Left ventricle myocardium superior (tissue), 1 donor: Measurements from ENCODE around the gene YEATS4. TPM values are rescaled to one million over a fixed set of nuclear protein-coding genes. Genes with fewer than 3 reads are reported as not detected.
A peak's percentile ranks its signal among the peaks of the same experiment; 100 is the strongest.
"Not testable (repeated sequence)": the region's sequence is repeated elsewhere in the genome, so short reads cannot be mapped to it uniquely, and the experiment has no call there.

Experiments
- ATAC-seq: fragments of 200-7000 bp; cut with Tn5 transposase; one replicate; pipeline ENCODE4 v1.9.1; 2020; ENCODE audit warnings: mild to moderate bottlenecking, moderate library complexity
- DNase-seq: peaks from one replicate; pipeline ENCODE4 v3.0.0-alpha.2; 2020
- intact Hi-C: fragments of 100-400 bp; cut with micrococcal nuclease; formaldehyde crosslinking; loops from one replicate; pipeline ENCODE4 v1.11.0; 2022
- long read RNA-seq: library from polyadenylated mRNA; unstranded; transcript quantifications from one replicate; pipeline ENCODE4 v2.0.0, GENCODE V29; 2021
- total RNA-seq: library from RNA; stranded (reverse); fragmentation: NEBNext Ultra II Directional; extraction: Animal tissue kit (Norgen Biotek cat#: 25700); gene quantifications from one replicate; pipeline ENCODE4 v1.2.1, GENCODE V29; 2021
- donor health status: DM: no; HTN: yes; CAD: no; lungs with severe emphysema.

The YEATS4 gene
- 12.8 TPM for total RNA-seq
- long read RNA-seq, transcript YEATS4-201 (7 exons, 1,434 nt), result major isoform, 20 of 23 reads
- long read RNA-seq, partial matches to known transcripts, result 0 of 23 reads
- long read RNA-seq, other reads (novel, unspliced or antisense), result 1 of 23 reads

GRCh38 chr12:69359531-69360347 lies at the start of gene YEATS4:
TSS of gene YEATS4 (plus strand) at chr12:69359743. CDS start at chr12:69359973, 230 bp downstream.
- DNase-seq (peak; percentile 95), ATAC-seq (peak; percentile 99)
- intact Hi-C loops, result loop anchor here (5.0 kb wide), 1 partner anchor 213 kb away; no protein-coding TSS in a partner anchor

- DNase-seq, result no peak
- intact Hi-C loops, result no loop called here
Observed at GRCh38 chr12:69313209-69313608, 46.3 kb upstream of the YEATS4 start.

GRCh38 chr12:69316784-69317183 lies 42.8 kb upstream of the YEATS4 start:
- intact Hi-C loops, ATAC-seq, DNase-seq: not testable (repeated sequence)

More at GRCh38 chr12:69313209-69313608, 46.3 kb upstream of the YEATS4 start:
- no peak for ATAC-seq

DNA sequence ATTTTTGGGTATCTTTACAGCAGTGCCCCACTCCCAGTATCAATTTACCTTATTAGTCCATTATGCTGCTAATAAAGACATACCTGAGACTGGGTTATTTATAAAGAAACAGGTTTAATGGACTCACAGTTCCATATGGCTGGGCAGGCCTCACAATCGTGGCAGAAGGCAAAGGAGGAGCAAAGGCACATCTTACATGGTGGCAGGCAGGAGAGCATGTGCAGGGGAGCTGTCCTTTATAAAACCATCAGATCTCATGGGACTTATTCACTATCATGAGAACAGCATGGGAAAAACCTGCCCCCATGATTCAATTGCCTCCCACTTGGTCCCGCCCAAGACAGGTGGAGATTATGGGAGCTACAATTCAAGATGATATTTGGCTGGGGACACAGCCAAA lies 42.3 kb upstream of the YEATS4 start:
- intact Hi-C loops, DNase-seq, ATAC-seq: not testable (repeated sequence)

GRCh38 chr12:69318225-69318624 lies 41.3 kb upstream of the YEATS4 start:
- intact Hi-C loops, result no loop called here
- DNase-seq (no peak), ATAC-seq (no peak)

GRCh38 chr12:69321351-69321750 lies 38.2 kb upstream of the YEATS4 start:
- ATAC-seq, result no peak
- no peak for DNase-seq
- intact Hi-C loops, result no loop called here

- intact Hi-C loops, result no loop called here
- no peak for DNase-seq
- no peak for ATAC-seq
Observed at GRCh38 chr12:69324797-69325466, 34.6 kb upstream of the YEATS4 start.

DNA sequence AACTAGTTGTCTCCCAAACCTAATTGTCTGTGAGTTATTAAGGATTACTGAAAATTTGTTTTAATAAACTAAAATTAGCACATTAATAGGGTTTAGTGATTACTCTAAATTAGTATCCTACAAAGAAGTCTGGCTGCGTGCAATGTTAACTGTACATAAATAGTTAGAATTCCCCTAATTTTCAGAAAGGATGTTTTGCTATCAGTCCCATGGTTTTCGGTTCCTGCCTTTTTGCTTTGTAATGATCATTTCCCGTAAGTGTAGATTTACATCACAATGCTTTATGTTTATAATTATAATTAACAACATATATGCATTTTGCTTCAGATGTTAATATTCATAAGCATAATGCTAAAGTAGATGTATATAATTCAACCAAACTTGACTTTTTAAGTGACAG lies 31.1 kb upstream of the YEATS4 start:
- intact Hi-C loops, result no loop called here
- ATAC-seq, result no peak
- DNase-seq, result no peak

GRCh38 chr12:69329669-69330428 lies 29.7 kb upstream of the YEATS4 start:
- DNase-seq (no peak), ATAC-seq (no peak)

GRCh38 chr12:69330475-69331473 lies 28.8 kb upstream of the YEATS4 start:
- DNase-seq, result peak; percentile 35

More at GRCh38 chr12:69329669-69330428, 29.7 kb upstream of the YEATS4 start:
- intact Hi-C loops, result no loop called here

GRCh38 chr12:69331519-69331908 lies 28.0 kb upstream of the YEATS4 start:
- intact Hi-C loops, result no loop called here
- peak; percentile 15 for ATAC-seq

More at GRCh38 chr12:69330475-69331473, 28.8 kb upstream of the YEATS4 start:
- intact Hi-C loops, result no loop called here
- ATAC-seq, result peak; percentile 51

DNA sequence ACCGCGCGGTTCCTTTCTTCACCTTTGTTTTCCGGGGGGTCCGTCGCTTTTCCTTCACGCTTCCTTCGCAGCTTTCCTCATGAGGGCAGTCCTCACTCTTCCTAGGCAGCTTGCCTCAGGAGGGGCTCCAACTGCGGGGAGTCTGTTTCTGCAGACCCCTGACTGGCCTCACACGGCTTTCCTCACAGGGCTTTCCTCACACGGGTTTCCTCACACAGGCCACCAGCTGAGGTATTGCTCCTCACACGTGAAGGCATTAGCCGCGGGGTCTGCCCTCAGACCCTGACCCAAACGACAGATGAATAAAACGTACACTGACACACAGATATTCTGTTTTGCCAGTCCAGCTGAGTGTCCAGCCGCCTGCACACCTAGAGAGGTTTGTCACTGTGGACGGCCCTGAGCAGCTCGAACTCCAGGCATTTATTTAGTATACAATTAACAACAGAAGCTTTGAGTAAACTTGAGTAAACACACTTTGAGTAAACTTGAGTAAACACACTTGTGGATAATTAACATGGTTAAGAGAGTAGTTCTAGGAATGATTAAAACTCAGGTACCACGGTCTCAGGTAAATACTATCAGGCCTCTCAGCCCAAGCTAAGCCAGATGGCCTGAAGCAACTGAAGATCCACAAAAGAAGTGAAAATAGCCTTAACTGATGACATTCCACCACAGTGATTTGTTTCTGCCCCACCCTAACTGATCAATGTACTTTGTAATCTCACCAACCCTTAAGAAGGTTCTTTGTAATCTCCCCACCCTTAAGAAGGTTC lies 27.4 kb upstream of the YEATS4 start:
- DNase-seq (no peak), ATAC-seq (no peak)
- intact Hi-C loops, result no loop called here

More at GRCh38 chr12:69331519-69331908, 28.0 kb upstream of the YEATS4 start:
- DNase-seq, result no peak

GRCh38 chr12:69332815-69333358 lies 26.7 kb upstream of the YEATS4 start:
- intact Hi-C loops, result no loop called here
- DNase-seq (no peak), ATAC-seq (no peak)

DNA sequence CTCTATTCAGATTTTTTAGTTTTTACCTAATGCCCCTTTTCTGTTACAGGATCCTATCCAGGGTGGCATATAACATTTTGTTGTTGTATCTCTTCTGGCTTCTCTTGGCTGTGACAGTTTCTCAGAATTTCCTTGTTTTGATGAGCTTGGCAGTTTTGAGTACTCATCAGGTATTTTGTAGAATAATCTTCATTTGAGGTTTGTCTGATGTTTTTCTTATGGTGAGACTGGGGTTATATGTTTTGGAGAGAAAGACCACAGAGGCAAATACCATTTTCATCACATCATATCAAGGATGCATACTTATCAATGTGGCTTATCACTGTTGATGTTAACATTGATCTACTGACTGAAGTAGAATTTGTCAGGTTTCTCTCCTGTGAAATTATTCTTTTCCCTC lies 25.4 kb upstream of the YEATS4 start:
- ATAC-seq, result no peak
- no peak for DNase-seq
- intact Hi-C loops, result no loop called here

- DNase-seq (no peak), ATAC-seq (no peak)
- intact Hi-C loops, result no loop called here
Observed at GRCh38 chr12:69337311-69338090, 22.0 kb upstream of the YEATS4 start.

- intact Hi-C loops, result no loop called here
- ATAC-seq (no peak), DNase-seq (no peak)
Observed at GRCh38 chr12:69338120-69338859, 21.3 kb upstream of the YEATS4 start.
